Activated CD8-positive, alpha-beta memory T cell treated with anti-CD3 and anti-CD28 coated beads for 36 hours (primary cell): Measurements from ENCODE around the gene ERLEC1. TPM values are rescaled to one million over a fixed set of nuclear protein-coding genes. Genes with fewer than 3 reads are reported as not detected.
"Not testable (repeated sequence)": the region's sequence is repeated elsewhere in the genome, so short reads cannot be mapped to it uniquely, and the experiment has no call there.

Experiments used
- CTCF ChIA-PET: fragments of 350-600 bp; sonication (Branson Sonifier 250); formaldehyde crosslinking; loops from one replicate; lab custom pipeline; 2021; ENCODE audit warnings: antibody characterized with exemption; lab: Charles Lee
- POLR2A ChIA-PET: fragments of 350-600 bp; sonication (Branson Sonifier 250); formaldehyde crosslinking; loops from one replicate; lab custom pipeline; 2021; ENCODE audit warnings: antibody characterized with exemption; lab: Charles Lee
- total RNA-seq, 2 experiments: library from RNA; stranded (reverse); gene quantifications; one replicate each; pipeline ENCODE4 v1.2.3, GENCODE V29; 2021

ERLEC1 gene
- total RNA-seq, 2 experiments from 2014 or later: 25.2 to 26.0 TPM

DNA sequence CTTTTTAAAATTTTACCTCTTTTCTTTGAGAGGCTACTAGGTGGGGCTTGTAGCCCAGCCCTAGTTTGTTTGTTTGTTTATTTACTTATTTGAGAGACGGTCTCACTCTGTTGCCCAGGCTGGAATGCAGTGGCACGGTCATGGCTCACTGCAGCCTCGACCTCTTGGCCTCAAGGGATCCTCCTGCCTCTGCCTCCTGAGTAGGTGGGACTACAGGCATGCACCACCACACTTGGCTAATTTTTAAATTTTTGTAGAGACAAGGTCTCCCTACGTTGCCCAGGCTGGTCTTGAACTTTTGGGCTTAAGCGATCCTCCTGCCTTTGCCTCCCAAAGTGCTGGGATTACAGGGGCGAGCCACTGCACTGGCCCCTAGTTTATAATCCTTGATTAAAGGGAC lies 35.0 kb downstream of the ERLEC1 start:
- POLR2A ChIA-PET: no interaction called here
- CTCF ChIA-PET: interaction anchor here (0.8 kb wide), 1 partner anchor 26 kb away, joined by 3 read pairs; no protein-coding TSS in a partner anchor

DNA sequence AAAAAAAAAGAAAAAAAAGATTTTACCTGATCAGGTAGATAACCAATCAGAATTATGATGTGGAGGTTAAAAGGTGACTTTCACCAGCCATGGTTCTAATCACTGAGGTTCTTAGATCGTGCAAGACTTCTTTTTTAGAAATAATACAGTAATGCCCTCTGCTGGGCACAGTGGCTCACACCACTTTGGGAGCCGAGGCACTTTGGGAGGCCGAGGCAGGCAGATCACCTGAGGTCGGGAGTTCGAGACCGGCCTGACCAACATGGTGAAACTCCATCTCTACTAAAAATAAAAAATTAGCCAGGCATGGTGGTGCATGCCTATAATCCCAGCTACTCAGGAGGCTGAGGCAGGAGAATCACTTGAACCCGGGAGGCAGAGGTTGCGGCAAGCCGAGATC lies 36.8 kb downstream of the ERLEC1 start:
- POLR2A ChIA-PET, CTCF ChIA-PET: not testable (repeated sequence)

DNA sequence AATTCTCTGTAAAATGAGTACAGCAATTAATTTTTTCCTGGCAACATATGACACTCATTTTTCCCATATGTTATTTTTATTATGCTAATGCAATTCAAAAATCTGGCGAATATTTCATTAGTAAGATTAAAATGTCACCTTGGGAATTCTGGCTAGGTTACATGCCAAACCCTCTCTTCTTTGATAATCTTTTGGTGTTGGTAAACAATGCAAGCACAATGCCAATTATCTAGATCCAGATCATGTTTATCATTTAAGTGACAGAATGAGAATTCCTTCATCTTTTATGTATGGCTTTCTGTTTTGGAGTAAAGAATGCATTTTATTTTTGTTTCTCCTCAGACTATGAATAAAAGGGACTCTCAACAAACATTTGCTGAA lies 39.2 kb downstream of the ERLEC1 start:
- CTCF ChIA-PET: interaction anchor here (0.7 kb wide), 1 partner anchor 336 kb away, joined by 3 read pairs; no protein-coding TSS in a partner anchor
- POLR2A ChIA-PET: no interaction called here

DNA sequence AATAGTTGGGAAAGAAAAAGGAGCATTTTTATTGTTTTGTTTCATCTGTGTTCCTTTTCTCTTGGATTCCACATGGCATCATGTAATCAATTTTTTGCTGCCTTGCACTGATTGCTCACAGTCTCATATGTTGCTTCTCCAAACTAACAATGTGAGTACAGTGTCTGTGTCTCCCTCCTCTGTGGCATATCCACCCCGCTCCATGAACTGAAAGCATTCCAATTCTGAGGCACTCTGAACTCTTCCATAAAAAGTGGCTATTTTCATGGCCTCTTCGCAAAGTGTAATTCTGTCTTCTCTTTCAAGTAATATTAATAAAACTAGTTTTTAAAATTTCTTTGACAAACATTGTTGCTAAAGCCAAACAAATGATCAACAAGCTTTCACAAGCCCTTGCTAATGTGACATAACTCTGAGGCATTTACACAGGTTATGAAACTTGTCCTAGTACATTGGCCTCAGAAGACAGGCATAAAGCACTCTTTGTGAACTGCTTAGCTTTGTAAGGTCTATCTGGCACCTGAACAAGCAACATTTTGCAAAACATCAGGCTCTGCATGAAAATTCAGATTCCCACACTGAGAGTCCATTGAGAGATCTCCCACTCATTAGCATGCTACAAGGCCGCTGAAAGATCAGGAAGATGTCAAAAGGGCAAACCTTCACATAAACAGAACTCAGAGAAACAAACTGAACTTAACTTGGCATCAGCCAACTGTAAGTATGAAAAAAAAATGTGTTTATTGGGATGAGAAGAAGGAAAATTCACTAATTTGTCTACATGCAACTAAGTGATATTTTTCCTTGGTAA lies 39.9 kb downstream of the ERLEC1 start:
- CTCF ChIA-PET: no interaction called here
- POLR2A ChIA-PET: no interaction called here

DNA sequence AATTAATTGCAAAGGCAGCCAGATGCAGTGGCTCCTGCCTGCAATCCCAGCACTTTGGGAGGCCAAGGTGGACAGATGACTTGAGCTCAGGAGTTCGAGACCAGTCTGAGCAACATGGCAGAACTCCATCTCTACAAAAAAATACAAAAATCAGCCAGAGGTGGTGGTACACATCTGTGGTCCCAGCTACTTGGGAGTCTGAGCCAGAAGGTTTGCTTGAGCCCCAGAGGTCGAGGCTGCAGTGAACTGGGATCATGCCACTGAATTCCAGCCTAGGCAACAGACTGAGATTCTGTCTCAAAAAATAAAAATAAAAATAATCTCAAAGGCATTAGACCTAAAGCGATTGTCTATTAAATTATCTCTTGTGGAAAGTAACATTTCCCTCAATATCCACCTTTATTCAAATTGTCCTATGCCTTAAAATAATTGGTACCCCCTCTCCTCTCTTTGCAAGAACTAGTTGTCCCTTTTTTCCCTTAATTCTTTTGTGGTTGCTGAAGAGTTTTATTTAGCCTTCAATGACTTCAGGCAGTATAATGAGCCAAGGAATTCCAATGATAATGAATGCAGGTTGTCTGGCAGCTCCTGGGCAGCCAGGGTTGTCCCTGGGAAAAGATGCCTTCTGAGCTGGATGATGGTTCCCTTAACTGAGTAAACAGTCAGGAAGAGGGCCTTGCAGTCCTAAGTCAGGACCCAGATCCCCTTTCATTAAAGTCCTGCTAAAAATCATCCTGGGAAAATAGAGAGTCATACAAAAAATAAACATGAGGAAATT lies 40.7 kb downstream of the ERLEC1 start:
- POLR2A ChIA-PET: no interaction called here
- CTCF ChIA-PET: no interaction called here

DNA sequence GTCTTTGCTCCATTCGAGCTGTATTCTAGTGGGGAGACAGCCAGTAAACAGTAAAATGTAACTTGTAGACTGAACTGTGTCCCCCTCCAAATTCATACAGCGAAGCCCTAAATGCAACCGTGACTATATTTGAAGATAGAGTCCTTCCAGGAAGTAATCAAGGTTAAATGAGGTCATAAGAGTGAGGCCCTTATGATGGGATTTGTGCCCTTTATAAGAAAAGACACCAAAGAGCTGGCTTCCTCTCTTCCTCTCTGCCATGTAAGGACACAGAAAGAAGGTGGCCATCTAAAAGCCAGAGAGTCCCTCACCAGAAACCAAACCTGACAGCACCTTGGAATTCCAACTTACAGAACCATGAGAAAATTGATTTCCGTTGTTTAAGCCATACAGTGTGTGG lies 41.5 kb downstream of the ERLEC1 start:
- POLR2A ChIA-PET: no interaction called here

DNA sequence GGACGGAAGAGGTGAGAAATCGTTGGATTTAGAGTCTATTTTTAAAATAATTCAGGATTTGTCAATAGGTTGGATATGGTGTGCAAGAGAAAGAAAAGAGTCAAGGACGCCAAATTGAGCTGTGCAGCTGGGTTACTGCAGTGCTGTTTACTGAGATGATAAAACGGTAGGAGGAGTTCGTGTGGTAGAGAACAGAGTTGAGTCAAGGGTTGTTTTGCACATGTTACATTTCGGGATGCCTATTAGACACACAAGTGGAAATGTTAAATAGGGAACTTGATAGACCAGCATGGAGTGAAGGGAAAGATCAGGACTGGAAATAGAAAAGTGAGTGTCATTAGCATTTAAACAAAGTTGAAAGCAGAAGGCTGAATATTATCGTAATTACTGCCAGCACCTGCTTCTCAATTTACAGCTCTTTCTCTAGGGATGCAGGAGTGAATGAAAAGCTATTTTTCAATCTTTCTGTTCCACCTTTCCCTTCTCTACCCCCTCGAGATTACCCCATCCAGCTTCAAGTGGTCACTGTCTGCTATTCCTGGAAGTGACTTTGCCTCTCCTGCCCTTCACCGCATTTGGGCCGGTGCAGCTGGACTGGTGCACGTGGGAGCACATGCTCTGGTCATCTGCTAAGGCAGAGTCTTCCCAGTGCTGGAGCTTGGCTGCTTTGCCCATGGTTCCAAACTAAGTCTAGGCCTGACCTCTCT lies 42.6 kb downstream of the ERLEC1 start:
- POLR2A ChIA-PET: no interaction called here
- CTCF ChIA-PET: no interaction called here

More for the DNA sequence above, 41.5 kb downstream of the ERLEC1 start:
- CTCF ChIA-PET: no interaction called here

DNA sequence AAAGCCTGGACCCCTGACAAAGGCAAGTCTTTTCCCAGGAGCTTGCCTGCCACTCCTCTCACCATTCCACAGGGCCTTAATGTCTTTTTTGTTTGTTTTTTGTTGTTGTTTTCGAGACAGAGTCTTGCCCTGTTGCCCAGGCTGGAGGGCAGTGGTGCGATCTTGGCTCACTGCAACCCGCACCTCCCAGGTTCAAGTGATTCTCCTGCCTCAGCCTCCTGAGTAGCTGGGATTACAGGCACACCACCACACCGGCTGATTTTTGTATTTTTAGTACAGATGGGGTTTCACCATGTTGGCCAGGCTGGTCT lies 43.1 kb downstream of the ERLEC1 start:
- POLR2A ChIA-PET, CTCF ChIA-PET: not testable (repeated sequence)

DNA sequence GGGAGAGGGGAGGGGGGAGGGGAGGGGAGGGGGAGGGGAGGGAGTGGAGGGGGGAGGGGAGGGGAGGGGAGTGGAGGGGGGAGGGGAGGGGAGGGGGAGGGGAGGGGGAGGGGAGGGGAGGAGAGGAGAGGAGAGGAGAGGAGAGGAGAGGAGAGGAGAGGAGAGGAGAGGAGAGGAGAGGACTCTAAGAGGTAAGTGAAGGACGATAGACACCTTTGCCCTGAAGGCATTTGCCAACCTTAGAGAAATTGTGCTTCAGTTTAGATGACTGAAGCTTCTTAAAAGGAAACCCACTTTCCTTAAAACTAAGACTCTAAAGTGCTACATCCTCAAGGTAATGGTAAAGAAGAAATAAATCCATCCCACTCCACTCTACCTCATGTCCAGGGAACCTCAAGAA lies 53.7 kb downstream of the ERLEC1 start:
- CTCF ChIA-PET: no interaction called here
- POLR2A ChIA-PET: no interaction called here

DNA sequence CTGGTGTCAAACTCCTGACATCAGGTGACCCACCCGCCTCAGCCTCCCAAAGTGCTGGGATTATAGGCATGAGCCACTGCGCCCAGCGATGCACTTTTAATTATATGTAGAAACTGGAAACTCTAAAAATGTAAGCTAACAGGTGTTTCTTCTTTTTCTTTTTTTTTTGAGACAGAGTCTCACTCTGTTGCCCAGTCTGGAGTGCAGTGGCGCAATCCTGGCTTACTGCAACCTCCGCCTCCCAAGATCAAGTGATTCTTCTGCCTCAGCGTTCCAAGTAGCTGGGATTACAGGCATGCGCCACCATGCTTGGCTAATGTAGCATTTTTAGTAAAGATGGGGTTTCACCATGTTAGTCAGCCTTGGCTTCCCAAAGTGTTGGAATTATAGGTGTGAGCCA lies 54.8 kb downstream of the ERLEC1 start:
- ChIA-PET CTCF (interaction anchor here (0.7 kb wide), 1 partner anchor 54 kb away, joined by 3 read pairs; no protein-coding TSS in a partner anchor), POLR2A (interaction anchor here (0.6 kb wide), 1 partner anchor 126 kb away, joined by 3 read pairs; no protein-coding TSS in a partner anchor)

DNA sequence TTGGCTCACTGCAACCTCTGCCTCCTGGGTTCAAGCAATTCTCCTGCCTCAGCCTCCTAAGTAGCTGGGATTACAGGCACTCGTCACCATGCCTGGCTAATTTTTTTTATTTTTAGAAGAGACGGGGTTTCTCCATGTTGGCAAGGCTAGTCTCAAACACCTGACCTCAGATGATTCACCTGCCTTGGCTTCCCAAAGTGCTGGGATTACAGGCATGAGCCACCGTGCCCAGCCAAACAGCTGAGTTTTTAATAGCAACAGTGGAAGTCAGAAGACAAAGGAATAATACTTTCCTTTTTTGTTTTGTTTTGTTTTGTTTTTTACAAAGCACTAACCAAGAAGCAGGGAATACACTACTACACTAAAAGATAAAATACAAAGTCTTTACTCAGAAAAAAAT lies 56.0 kb downstream of the ERLEC1 start:
- ChIA-PET POLR2A (no interaction called here), CTCF (no interaction called here)

DNA sequence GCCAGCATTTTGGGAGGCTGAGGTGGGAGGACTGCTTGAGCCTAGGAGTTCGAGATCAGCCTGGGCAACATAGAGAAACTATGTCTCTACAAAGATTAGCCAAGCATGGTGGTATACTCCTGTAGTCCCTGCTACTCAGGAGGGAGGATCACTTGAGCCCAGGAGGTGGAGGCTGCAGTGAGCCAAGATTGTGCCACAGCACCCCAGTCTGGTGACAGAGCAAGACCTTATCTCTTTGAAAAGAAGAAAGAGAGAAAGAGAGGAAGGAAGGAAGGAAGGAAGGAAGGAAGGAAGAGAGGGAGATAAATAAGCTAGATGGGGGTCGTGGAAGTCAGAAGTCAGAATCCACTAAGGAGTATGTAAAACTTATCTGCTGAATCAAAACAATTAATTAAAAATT lies 56.8 kb downstream of the ERLEC1 start:
- CTCF ChIA-PET: no interaction called here

DNA sequence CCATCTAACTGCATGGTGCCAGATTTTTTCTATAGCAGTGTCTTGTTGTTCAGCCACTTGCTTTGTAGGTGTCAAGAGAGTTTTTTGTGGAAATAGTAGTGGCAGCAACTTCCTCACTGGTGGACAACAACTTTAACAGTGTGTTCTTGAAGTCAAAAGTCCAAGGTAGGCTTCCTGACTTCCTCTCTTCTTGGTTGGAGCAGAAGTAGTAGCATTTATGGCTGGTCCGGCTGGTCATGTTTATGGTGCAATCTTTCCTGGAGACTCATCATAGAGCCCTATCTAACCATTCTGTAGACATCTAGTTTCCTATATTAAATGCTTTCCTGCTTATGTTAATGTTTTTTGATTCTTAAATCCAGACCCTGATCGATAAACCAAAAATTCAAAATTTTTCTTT lies 61.2 kb downstream of the ERLEC1 start:
- ChIA-PET POLR2A (no interaction called here), CTCF (interaction anchor here (0.5 kb wide), 1 partner anchor 330 kb away, joined by 4 read pairs; no protein-coding TSS in a partner anchor)

More for the DNA sequence above, 56.8 kb downstream of the ERLEC1 start:
- POLR2A ChIA-PET: no interaction called here

DNA sequence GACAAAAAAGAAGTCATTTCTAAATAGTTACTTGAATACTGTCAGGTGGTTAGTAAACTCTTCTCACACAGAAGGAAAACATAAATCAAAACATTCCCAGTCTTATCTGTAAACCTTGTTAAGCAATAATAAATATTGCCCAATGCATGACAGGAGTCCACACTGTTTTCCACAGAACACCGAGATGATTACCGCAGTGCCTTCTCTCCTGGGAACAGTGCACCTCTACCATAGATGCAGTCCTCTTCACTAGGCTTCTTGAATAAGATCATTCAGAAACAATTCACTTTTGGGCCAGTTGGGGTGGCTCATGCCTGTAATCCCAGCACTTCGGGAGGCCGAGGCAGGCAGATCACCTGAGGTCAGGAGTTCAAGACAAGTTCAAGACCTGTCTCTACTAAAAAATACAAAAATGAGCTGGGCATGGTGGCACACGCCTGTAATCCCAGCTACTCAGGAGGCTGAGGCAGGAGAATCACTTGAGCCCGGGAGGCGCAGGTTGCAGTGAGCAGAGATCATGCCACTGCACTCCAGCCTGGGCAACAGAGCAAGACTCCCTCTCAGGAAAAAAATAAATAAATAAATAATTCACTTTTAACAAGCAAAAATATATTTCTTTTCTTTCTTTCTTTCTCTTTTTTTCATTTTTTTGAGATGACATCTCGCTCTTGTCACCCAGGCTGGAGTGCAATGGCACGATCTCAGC lies 64.4 kb downstream of the ERLEC1 start:
- POLR2A ChIA-PET, CTCF ChIA-PET: not testable (repeated sequence)

DNA sequence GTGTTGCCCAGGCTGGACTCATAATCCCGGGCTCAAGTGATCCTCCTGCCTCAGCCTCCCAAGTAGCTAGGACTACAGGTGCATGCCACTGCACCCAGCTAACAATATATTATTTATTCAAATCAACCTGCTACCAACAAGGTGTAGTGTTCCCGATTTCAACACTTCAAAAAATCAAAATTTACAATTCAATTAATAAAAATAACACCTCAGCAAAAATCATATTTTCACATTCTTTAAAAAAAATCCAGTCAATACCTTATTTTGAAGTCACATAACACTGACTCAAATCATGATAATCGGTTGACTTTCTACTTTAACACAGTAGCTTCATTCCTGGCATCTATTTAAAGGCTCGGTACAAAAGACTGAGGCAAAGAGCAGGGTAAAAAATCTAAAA lies 65.7 kb downstream of the ERLEC1 start:
- CTCF ChIA-PET: interaction anchor here (0.7 kb wide), 1 partner anchor 516 kb away, joined by 3 read pairs; no protein-coding TSS in a partner anchor
- POLR2A ChIA-PET: no interaction called here

DNA sequence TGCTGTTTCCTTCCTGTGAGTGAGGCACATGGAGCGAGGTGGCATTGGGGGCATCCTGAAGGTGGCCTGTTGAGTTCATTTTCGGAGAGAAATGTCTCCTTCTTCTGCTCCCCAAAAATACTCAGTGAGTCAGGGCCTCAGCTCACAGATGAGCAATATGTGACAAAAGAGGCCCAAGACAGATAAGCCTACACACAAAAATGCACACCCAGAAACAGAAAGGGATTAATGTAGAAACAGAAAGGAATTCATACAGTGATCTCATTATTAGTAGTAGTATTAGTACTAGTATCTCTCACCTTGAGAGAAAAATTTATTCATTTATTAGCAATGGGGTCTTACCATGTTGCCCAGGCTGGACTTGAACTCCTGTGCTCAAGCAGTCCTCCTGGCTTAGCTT lies 67.8 kb downstream of the ERLEC1 start:
- CTCF ChIA-PET: no interaction called here
- POLR2A ChIA-PET: no interaction called here

DNA sequence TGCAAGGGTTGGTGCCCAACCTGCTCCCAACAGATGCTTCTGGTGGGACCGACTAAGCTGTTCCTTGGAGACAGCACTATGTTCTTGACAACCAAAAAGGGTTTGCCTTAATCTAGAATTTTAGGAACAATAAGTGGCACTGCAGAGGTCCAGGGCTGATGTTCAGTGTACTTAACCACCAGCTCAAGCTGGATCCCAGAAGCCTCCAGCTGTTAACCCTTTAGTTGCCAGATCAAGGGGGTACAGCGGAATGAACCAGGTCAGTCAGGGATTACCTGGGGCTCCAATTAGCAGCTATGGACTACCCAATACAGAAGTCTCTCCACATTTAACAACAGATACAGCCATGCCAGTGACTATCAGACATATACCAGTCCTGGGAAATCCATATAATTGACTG lies 69.4 kb downstream of the ERLEC1 start:
- ChIA-PET POLR2A (no interaction called here), CTCF (no interaction called here)

DNA sequence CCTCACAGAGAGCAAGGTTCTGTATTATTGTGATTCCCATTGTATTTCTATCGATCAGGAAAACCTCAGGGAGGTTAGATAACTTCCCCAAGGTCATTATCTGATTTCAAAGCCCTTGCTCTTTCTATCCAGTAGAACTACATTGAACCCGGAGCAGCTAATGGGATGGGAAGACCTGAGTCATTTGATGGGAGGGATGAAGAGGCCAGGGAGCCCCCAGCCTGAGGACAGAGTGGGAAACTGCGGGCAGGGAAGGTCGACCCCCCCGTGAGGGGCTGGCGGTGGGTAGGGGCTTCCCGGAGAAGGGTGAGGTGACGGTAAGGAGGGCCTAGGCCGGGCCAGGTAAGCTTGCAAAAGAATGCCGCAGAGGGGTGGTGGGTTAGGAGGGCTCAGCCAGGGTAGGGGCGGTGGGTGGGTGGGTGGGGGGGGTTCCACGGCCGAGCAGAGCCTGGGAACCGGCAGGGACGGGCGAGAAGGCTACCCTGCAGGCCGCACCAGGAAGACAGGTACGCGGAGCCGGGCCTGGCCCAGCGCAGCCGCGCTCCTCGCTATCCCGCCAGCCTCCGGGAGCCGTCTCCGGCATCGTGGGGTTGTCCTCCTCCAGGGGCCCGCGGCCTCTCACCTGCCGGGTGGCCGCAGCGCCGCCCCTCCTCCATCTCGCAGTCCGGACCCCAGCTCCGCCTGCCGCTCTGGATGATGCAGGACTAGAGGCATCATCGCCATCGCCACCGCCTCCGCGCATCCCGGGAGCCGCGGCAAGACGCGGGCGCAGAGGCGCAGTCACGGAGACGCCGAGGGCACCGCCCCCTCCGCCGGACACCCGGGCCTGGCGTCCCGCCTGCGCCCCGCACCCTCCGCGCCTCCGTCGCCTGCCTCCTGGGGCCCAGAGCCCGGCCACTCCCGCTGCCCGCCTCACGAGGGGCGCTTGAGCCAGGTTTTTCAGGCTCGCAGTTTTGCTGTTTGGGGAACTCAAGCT lies 72.7 kb downstream of the ERLEC1 start, which contains the start of gene GPR75:
Gene GPR75, minus strand, starts transcription at position 762 of the 976 bp plus-strand sequence. CDS start 5,211 bp downstream, outside the sequence.
- POLR2A ChIA-PET: no interaction called here
- CTCF ChIA-PET: no interaction called here
